Measurements from ENCODE around the gene ALDH3B2. TPM values are rescaled to one million over a fixed set of nuclear protein-coding genes. Genes with fewer than 3 reads are reported as not detected.

ALDH3B2 gene
- polyA plus RNA-seq, 3 donors: not detected

GRCh38 chr11:67691149-67691548, 16.7 kb upstream of the ALDH3B2 start:
- WGBS (ENCODE audit: insufficient coverage): no CpG with 5 or more reads among the region's 2 CpGs
- Histone ChIP-seq H3K4me2 (replicated peaks; ENCODE audit: extremely low read depth, low read length, poor library complexity, severe bottlenecking) (no peak overlapping the region), H3K4me1 (ENCODE audit: control insufficient read depth in 1 of 2, insufficient read depth in 2 of 2, low read length in 2 of 2) (peaks cover under 1 to 1% of the 10 kb centered on the region in 2 donors), H4K20me1 (ENCODE audit: insufficient read depth, low read length) (no peaks in the 10 kb centered on the region), H3K9me3 (replicated peaks in 1 of 2; ENCODE audit: control insufficient read depth in 1 of 2, insufficient read depth in 1 of 2, low read length in 2 of 2) (no peaks in the 10 kb centered on the region), H3K79me2 (ENCODE audit: insufficient read depth, low read length) (no peaks in the 10 kb centered on the region), H2AFZ (ENCODE audit: insufficient read depth, low read depth, low read length, poor library complexity, severe bottlenecking) (no peak overlapping the region), H3K27me3 (ENCODE audit: control insufficient read depth in 2 of 2, insufficient read depth in 2 of 2, low read length in 2 of 2) (no peaks in the 10 kb centered on the region), H3K9ac (ENCODE audit: insufficient read depth, low read length, poor library complexity, severe bottlenecking) (no peak overlapping the region), H3K36me3 (replicated peaks in 1 of 2; ENCODE audit: control insufficient read depth in 1 of 2, insufficient read depth in 2 of 2, low read length in 2 of 2) (no peaks in the 10 kb centered on the region), H3K4me3 (replicated peaks in 1 of 3; ENCODE audit: low read depth in 2 of 3, low read length in 3 of 3) (no peak overlapping the region), H3K27ac (ENCODE audit: low read depth in 1 of 2, low read length in 2 of 2) (no peak overlapping the region)
- peak in 1 of 3 donors; percentile 1 for DNase-seq
- no peaks in the 10 kb centered on the region for H3K9me3 Mint-ChIP-seq
- TF ChIP-seq CTCF (IDR thresholded peaks at IDR 0.05): no peak
- no peaks in the 10 kb centered on the region for H3K36me3 Mint-ChIP-seq
- H3K27me3 Mint-ChIP-seq (ENCODE audit: low read depth in 3 of 3): peaks cover 0 to 3% (median 2%) of the 10 kb centered on the region in 3 donors
- H3K4me3 Mint-ChIP-seq: no peak overlapping the region
- intact Hi-C loops (cut with micrococcal nuclease): loop anchor here in 1 of 2 donors (10.0 kb wide), 1 partner anchor 64 kb away; no protein-coding TSS in a partner anchor
- H3K4me1 Mint-ChIP-seq: peaks cover 6% of the 10 kb centered on the region
- no peak overlapping the region for H3K27ac Mint-ChIP-seq

GRCh38 chr11:67689178-67689577, 14.8 kb upstream of the ALDH3B2 start:
- H3K9me3 Mint-ChIP-seq: no peaks in the 10 kb centered on the region
- H2AFZ ChIP-seq (ENCODE audit: insufficient read depth, low read depth, low read length, poor library complexity, severe bottlenecking): no peak overlapping the region
- WGBS (ENCODE audit: insufficient coverage): 100% methylated on average over 2 of the region's 4 CpGs

More at GRCh38 chr11:67689178-67689577, 14.8 kb upstream of the ALDH3B2 start:
- no peak overlapping the region for H3K27ac ChIP-seq (ENCODE audit: low read depth in 1 of 2, low read length in 2 of 2)
- intact Hi-C loops (cut with micrococcal nuclease): loop anchor here in 1 of 2 donors (10.0 kb wide), 1 partner anchor 144 kb away; no protein-coding TSS in a partner anchor
- TF ChIP-seq CTCF (IDR thresholded peaks at IDR 0.05): no peak
- H3K27me3 ChIP-seq (ENCODE audit: control insufficient read depth in 2 of 2, insufficient read depth in 2 of 2, low read length in 2 of 2): no peaks in the 10 kb centered on the region
- Mint-ChIP-seq H3K4me1 (peaks cover 15% of the 10 kb centered on the region), H3K36me3 (no peaks in the 10 kb centered on the region), H3K27ac (no peak overlapping the region), H3K4me3 (no peak overlapping the region), H3K27me3 (ENCODE audit: low read depth in 3 of 3) (peaks cover 1 to 3% (median 1%) of the 10 kb centered on the region in 3 donors)
- no peak overlapping the region for H3K4me2 ChIP-seq (replicated peaks; ENCODE audit: extremely low read depth, low read length, poor library complexity, severe bottlenecking)
- H3K9me3 ChIP-seq (replicated peaks in 1 of 2; ENCODE audit: control insufficient read depth in 1 of 2, insufficient read depth in 1 of 2, low read length in 2 of 2): no peaks in the 10 kb centered on the region
- H3K4me1 ChIP-seq (ENCODE audit: control insufficient read depth in 1 of 2, insufficient read depth in 2 of 2, low read length in 2 of 2): peaks cover 8 to 11% of the 10 kb centered on the region in 2 donors
- no peaks in the 10 kb centered on the region for H3K79me2 ChIP-seq (ENCODE audit: insufficient read depth, low read length)
- H3K9ac ChIP-seq (ENCODE audit: insufficient read depth, low read length, poor library complexity, severe bottlenecking): no peak overlapping the region
- no peak overlapping the region for H3K4me3 ChIP-seq (replicated peaks in 1 of 3; ENCODE audit: low read depth in 2 of 3, low read length in 3 of 3)
- no peaks in the 10 kb centered on the region for H4K20me1 ChIP-seq (ENCODE audit: insufficient read depth, low read length)
- no peak for DNase-seq
- no peaks in the 10 kb centered on the region for H3K36me3 ChIP-seq (replicated peaks in 1 of 2; ENCODE audit: control insufficient read depth in 1 of 2, insufficient read depth in 2 of 2, low read length in 2 of 2)
